ENCODE results near the gene FAM53B.

DNA sequence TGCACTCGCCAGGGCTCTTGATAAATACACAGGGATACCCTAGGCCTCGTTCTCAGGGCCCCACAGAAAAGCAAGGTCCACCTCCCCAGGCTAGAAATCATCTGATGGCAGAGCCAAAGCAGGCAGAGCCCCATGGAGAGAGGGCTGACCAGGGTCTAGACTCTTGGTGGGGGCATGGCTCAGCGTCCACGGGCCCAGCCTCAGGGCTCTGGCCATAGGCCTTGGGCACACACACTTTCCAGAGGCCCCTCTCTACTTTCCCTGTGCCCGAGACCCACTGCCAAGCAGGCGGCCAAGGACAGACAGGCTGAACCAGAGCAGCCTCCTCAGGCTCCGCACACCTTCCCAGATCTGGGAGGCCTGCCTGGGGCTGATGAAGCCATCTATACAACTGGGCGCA, 64.8 kb downstream of the FAM53B start:
- TF ChIP-seq, protein P1, sequence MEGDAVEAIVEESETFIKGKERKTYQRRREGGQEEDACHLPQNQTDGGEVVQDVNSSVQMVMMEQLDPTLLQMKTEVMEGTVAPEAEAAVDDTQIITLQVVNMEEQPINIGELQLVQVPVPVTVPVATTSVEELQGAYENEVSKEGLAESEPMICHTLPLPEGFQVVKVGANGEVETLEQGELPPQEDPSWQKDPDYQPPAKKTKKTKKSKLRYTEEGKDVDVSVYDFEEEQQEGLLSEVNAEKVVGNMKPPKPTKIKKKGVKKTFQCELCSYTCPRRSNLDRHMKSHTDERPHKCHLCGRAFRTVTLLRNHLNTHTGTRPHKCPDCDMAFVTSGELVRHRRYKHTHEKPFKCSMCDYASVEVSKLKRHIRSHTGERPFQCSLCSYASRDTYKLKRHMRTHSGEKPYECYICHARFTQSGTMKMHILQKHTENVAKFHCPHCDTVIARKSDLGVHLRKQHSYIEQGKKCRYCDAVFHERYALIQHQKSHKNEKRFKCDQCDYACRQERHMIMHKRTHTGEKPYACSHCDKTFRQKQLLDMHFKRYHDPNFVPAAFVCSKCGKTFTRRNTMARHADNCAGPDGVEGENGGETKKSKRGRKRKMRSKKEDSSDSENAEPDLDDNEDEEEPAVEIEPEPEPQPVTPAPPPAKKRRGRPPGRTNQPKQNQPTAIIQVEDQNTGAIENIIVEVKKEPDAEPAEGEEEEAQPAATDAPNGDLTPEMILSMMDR (IDR thresholded peaks at IDR 0.05) = no peak
- TF ChIP-seq POLR2A (IDR thresholded peaks at IDR 0.05) = no peak

All from Peyer's patch (tissue), 4 donors.